Myocyte (in vitro differentiated cells): ENCODE data around the gene PRKCA. TPM values are rescaled to one million over a fixed set of nuclear protein-coding genes. Genes with fewer than 3 reads are reported as not detected.

Source experiments
- DNase-seq: peaks from one replicate; pipeline ENCODE4 v3.0.0-alpha.2; 2012; ENCODE audit warnings: low read depth
- total RNA-seq: library from RNA; depleted of rRNA; stranded (reverse); fragments of >200 nt; gene quantifications from 2 replicates; pipeline ENCODE4 v1.2.3, GENCODE V29; 2014

Gene PRKCA
- total RNA-seq, 1 donor from 2014 or later: 8.6 TPM

DNA sequence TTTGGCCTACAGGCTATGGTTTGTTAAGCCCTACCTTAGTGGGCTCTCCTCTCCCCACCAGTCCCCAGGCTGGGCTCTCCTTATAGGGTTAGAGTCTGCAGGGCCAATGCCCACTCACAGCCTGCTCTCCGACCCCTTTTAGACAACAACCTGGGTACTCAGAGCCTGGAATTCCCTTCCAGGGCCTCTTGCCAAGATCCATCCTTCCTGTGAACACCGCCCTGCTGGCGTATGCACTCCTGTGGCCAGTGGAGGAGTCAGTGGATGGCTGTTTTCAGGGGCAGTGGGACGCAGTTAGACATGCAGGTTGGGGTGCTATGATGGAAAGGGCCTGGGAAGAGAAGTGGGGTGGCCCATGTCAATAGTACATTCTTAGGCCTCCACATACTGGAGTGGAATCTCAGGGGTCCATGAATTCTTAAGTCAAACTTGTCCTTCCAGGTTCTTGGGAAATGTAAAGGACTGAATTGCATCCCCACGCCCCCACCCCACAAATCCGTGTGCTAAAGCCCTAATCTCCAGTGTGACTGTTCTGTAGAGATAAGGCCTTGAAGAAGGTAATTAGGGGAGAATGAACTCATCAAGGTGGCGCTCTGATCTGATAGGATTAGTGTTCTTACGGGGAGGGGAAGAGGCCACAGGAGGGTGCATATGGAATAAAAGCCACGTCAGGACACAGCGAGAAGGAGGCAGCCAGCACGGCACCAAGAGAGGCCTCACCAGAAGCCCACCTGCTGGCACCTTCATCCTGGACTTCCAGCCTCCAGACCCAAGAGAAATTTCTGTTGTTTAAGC lies 450.9 kb downstream of the PRKCA start:
- DNase-seq: no peak

DNA sequence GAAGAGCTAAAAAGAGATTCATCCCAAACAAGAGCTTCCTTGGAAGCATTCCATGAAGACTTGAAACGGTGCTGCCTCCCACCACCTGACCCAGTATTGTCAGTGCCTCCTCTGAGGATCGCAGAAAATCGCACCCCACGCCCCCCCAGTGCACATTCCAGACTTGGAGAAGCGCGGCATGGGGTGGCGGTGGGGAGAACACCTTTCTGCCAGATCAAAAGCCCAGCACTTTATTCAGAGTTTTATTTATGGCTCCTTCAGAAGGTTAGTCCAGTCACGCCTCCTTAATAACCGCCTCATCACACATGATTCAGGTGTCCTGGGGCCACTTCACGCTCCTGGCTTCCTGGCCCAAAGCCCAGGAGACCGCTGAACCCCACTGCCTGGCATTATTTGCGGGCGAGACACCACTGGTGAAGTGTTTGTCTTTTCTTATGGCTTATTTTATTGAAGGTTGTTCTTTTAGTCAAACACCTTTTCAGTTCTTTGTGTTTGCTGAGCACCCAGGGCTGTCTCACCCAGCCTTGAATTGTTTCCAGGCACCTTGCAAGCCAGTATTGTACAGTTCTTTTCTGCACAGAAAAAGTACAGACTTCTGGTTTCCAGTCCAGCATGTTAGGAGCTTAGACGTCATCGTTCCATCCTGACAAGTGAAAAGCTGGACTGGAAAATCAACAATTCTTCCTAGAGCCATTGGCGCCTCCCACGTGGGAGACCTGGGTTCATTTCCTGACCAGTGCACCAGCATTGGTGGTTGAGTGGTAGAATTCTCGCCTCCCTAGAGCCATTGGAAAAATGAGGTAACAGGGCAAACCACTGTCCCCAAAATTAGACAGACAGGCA lies 452.9 kb downstream of the PRKCA start:
- no peak for DNase-seq

GRCh38 chr17:66755944-66756290 lies 453.5 kb downstream of the PRKCA start:
- DNase-seq: no peak

- no peak for DNase-seq
These were observed 457.9 kb downstream of the PRKCA start for GRCh38 chr17:66760324-66760723.

- no peak for DNase-seq
These were observed 459.9 kb downstream of the PRKCA start for GRCh38 chr17:66762276-66762675.

DNA sequence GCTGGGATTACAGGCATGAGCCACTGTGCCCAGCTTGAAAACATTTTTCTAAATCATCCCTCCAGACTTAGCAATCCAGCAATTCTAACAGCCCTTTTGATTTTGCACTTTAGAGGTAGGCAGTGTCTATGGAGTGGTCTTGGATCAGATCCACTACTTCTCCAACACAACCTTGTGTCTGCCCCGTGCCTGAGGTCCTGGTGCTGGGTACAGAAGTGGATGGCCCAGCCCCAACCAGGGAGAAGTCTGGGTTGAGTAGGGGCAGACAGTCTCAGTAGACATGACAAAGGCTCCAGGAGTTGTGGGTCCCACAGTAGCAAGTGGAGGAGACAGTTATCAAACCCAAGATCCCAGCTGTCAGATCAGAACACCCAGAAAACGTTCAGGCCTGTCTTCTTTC lies 460.6 kb downstream of the PRKCA start:
- DNase-seq: no peak

GRCh38 chr17:66764506-66764905 lies 462.1 kb downstream of the PRKCA start:
- no peak for DNase-seq

GRCh38 chr17:66767154-66767933 lies 464.9 kb downstream of the PRKCA start:
- DNase-seq: peak; percentile 61

DNA sequence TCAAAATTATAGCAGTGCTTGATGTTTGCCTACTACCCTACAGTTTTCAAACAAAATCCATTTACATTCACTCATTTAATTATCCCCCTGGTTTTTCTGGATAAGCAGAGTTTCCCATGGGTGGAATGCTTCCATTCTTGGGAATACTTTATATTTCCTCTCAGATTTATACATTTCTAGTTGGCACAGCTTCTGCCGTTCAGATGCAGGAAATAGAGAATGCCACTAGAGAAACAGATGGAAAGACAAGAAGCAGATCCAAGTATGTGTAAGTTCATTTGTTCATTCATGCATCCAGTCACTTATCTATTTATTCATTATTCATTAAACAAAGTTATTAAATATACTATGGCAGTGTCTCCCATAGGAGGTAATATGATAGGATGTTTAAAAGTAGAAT lies 467.5 kb downstream of the PRKCA start:
- no peak for DNase-seq

DNA sequence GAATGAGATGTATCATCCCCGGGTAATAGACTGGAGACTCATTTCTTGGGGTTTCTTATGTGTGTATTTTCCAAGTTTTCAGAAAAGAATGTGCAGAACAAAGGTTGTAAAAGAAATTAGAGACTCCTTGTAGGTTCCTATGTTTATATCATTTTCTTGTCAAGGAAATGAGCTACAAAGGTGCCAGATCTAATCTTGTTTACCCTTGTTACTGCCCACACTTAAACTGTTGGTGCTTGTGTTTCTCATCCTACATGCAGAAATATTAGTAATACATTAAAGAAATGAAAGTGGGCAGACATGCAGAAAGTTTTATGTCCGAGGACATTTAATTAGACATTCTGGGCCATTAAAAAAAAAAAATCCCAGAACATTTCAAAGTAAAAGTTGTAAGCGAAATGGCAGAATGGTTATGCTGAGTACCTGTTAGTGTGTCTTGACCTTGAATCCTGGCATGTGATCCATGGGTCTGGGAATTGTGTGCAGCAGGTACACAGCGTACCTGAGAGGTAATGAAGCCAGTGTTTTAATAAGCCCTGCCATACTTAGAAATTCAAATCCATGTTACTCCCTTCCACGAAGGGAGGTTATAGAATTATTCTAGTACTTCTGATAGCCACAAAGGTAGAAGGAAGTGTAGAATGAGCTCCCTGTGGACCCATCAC lies 469.9 kb downstream of the PRKCA start:
- DNase-seq: no peak

GRCh38 chr17:66775271-66775670 lies 472.9 kb downstream of the PRKCA start:
- DNase-seq: no peak

- no peak for DNase-seq
These were observed 473.5 kb downstream of the PRKCA start for GRCh38 chr17:66775881-66776400.

DNA sequence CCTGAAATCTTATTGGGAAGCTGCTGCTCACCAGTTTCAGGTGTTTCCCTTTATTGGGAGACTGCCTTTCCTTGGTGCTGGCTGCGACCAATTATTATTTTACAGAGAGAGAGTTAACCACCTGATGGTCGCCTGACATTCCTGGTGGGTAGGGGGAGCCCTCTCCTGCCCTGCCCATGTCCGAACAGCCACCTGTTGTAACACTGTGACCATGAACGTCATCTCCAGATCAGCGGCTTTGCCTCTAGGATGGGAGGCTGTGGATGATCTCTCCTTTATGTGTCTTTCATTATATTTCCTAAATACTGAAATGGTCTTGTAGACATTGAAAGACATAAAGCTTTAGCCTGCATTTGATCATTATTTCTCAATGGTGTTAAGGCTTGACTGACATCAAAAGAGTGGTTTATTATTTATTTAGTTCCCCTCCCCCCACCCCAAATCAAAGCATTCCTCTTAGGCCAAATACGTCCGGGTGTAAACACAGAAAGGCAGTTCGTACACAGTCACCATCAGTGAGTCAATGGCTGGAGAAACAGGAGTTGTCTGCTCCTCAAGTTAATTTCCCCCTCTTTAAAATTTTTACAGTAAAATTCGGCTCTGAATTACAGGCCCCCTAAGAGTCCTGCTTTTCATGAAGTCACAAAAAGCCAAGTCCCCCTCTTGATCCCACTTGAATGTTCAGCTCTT lies 474.7 kb downstream of the PRKCA start:
- no peak for DNase-seq

DNA sequence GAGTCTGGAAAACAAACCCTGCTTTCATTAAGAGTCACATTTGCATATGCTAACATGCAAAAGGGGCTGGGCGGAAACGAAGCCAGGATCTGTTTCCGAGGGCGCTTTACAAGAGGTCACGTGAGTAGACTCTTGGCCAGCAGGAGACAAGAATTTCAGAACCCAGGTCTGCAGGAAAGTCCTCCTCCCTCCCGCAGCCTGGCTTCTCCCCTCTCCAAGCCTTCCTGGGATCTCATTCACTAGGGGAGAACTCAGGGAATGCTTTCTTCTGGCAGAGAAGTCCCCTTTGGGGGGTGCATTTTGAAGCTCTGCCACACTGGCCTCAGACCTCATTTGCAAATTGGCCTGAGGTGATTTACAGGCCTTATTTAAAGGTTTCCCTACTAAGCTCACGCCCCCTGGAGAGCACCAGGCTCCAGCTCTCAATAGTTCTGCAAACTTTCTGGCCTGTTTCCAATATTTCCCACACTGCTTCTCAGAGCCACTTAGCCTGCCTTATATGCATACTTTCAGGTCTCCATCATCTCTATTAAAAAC lies 475.3 kb downstream of the PRKCA start:
- DNase-seq: no peak

- DNase-seq: no peak
These were observed 476.3 kb downstream of the PRKCA start for GRCh38 chr17:66778531-66779236.

DNA sequence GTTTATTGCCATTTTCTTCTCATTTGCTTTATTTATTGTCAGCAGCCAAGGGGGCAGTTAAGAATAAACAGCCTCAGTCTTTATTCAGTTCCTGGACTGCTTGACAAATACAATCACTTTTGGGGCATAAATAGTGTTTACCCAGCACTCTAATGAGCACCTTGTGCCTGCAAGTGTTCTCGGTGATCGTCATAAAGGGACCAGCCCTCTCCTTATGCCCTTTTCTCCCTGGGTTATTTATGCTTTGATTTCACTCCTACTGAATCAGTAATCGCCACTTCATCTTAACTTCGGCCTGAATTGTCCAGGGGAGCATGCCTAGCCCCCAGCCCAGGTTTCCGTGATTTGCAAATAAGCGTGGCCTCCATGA lies 476.8 kb downstream of the PRKCA start:
- DNase-seq: no peak

DNA sequence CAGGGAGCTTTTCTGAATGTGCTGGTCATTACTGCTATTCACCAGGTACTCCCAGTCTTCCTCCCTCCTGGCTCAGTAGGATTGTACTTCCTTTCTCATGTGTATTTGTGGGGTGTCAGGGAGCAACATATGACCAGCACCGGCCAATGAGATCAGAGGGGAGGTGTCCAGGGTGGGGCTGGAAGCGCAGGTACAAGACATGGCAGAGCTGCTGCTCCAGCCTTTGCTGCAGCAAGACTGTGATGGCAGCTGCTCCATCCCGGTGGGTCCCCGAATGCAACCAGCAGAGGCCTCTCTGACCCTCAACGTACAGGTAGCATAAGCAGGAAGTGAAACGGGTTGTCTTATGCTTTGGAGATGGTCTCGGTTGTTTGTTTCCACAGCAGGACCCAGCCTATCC lies 478.7 kb downstream of the PRKCA start:
- no peak for DNase-seq

GRCh38 chr17:66782851-66783250 lies 480.4 kb downstream of the PRKCA start:
- DNase-seq: peak; percentile 77

DNA sequence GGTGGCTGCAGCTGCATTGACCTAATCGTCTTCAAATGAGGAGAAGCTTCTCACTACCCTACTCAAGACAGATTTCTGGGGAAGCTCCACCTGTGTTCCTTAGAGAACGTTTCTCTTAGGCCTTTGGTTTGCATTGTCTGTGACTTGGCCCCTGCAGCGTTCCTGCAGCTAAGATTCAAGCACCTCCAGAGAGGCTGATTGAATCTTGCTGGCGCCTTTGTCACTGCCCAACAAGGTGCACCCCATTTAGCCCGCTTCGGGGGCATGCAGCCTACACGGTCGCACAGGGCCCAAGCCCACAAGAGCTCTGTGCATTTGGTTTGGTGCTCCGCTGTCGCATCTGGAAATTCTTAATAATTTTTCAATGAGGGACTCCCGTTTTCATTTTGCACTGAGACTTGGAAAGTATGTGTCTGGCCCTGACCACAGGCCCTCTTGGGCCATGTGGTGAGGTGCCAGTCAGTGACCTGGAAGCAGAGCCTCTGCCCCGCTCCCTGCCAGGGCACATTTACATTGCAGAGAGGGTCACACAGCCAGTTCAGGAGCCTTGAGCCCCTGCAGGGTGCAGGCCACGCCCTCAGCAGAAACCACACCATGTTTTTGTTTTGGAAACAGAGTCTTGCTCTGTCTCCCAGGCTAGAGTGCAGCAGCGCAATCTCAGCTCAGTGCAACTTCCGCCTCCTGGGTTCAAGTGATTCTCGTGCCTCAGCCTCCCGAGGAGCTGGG lies 481.4 kb downstream of the PRKCA start:
- no peak for DNase-seq
